ENCODE data around the gene RTP5.
"Not testable (repeated sequence)": the region's sequence is repeated elsewhere in the genome, so short reads cannot be mapped to it uniquely, and the experiment has no call there.

RTP5 gene

DNA sequence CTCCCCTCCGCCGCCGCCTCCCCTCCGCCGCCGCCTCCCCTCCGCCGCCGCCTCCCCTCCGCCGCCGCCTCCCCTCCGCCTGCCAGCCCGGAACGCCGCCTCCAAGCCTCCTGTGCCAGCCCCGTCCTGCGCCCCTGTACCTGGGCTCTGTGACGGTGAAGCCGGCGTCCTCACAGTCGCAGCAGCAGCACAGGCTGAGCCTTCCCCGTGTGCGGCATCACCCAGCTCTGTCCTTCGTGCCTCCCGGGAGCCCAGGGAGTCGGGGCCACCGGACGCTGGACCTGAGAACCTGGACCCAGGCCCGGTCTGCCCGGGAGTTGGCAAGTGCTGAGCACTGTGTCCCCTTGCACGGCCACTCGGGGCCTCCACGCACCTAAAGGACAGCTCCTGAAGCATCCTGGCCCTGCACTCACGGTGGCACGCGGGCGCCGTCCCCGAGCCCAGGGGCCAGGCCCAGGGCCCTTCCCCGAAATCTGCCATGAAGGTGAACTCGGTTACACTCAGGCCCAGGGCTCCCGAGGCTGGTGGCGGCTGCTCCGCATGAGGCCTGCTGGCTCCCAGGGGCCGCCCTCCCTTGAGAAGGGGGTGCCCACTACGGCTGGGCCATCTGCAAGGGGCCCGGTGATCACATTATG lies 32.9 kb downstream of the RTP5 start:
- no peak for DNase-seq

- DNase-seq: no peak
Measured at GRCh38 chr2:241903121-241904010, 33.8 kb downstream of the RTP5 start.

DNA sequence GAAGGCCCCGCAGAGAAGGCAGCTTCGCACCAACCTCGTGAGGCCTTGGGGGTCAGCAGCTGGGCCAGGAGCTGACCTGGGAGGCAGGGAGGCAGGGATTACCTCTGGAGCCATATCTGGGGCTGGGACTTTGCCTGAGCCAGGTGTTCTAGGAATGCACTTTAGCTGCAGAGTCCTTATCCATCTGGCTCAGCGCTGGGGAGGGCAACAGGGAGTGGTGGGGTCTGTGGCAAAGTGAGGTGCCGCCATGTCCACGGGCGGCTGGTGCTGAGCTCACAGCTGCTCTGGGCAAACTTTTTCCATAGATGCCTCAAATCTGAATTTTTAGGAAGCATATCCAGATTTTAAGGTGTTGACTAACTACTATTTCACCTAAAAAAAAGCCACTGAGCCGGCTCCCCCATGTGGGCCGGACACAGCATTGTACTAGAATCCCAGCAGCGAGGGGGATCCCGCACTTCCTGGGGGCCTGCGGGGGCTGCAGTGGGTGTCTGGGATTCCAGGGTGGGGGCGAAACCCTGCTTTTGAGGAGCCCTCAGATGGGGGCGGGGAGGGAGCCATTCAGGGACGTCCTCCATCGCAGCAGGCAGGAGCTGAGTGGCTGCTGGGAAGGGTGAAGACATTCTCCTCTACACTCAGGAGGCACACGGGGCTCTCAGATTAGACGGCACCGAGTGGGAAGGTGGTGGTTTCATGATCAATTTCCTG lies 34.6 kb downstream of the RTP5 start:
- DNase-seq: no peak

DNA sequence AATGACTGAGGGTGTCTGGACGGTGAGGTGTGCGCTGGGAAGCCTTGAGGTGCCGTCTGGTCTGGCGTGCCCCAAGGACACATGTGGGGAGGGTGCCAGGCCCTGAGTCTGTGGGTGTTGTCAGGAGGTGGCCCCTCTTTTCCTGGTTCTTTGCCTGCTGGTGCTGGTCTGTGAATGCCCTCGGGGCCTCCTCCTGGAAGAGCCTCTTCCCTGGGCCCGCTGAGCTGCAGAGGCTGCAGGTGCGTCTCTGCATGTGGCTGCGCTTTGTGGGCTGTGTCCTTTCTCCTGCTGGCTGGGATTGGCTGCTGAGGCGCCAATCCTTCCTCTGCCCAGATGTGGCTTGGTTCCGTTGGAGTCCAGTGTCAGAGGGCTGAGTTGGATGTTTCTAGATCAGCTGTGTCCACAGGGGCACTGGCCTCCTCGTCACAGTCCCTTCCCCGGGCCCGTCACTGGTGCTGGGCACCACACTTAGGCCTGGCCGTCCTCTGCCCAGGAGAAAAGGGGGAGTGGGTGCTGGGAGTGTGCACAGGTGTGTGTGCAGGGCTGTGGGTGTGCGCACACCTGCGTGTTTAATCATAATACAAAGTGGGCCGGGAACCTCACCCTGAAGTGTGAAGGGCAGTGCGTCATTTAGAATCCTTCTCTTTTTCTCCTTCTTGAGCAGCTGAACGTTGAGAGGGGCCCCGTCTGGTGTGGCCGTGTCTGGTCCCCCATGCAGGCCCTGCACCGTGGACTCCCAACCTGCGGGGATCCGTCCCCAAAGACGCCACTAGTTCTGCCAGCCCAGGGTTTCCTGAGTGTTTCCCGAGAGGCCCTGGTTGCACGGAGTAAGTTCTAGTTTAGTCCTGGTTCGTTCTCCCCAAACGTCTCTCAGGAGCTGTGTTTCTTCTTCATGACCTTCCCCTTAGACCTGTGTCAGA lies 35.5 kb downstream of the RTP5 start:
- DNase-seq: no peak

DNA sequence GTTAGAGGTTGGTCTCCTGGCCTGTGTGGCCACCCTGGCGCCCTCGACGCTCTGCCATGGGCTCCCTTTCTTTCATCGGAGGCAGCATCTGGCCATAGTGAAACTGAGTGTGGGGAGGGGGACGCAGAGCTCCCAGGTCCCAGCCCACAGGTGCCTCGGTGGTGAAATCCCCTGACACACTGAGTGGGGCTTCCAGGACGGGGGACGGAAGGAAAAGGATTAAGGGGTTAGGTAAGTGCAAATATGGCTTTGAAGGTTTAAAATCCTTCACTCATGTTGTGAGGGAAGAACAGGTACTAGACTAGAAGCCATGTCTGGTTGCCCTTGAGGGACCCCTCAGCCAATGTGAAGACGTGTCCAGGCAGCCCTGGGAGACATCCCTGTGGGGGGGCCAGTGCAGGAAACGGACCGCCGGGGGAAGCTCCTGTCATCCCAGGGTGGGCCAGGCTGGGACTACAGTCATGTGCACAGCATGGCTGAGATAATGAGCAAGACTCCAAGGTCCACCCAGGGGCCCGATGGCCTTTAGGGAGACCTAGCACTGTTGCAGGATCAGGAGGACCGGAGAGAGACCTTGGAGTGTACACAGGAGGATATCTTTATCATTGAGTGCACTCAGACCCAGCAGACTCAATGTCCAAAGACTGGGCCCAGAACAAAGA lies 36.3 kb downstream of the RTP5 start:
- no peak for DNase-seq

DNA sequence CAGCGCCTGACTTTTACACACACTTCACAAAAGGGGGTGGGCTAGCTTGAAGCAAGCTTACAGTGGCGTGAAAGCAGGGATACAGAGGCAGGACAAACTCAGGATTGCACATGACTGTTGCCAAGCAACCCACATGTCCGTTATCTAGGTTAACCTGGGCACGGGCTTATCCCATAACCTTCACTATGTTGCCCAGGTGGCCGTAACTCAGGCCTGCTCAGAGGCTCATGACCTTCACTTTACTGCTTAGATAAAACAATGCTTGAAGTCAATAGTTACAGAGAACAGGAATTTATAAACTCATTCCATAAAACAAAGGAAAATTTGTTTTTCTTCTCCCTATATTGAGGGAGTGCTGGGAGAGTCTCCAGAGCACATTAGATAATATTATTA lies 36.8 kb downstream of the RTP5 start:
- DNase-seq: not testable (repeated sequence)

DNA sequence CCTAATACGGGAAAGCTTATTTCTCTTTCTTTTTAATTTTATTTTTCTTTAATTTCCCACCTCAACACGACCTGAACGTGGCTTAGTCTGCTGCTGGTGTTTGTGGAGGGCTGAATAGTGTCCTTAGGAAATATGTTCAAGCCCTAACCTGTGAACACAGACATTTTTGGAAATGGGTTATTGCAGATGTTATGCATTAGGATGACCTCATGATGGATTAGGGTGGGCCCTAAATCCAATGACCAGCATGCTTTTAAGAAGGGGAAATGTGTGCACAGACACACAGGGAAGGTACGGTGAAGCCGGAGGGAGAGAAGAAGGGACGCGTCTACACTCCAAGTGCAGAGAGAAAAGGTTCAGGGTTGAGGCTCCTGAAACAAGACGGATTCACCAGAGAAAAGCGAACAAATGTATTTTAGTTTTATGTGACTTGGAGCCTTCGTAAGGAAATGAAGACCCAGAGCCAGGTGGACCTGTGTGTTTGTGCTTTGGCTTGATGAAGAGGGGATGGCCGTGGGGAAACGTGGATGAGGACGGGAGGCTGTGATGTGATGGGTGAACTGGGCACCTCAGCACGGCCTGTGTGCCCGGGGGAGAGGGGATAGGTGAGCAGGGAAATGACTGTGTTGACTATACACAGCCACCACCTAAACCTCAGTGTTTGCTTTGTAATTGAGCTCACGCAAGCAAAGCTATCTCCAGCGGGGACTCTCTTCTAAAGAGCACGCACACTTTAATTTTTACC lies 37.5 kb downstream of the RTP5 start:
- no peak for DNase-seq

DNA sequence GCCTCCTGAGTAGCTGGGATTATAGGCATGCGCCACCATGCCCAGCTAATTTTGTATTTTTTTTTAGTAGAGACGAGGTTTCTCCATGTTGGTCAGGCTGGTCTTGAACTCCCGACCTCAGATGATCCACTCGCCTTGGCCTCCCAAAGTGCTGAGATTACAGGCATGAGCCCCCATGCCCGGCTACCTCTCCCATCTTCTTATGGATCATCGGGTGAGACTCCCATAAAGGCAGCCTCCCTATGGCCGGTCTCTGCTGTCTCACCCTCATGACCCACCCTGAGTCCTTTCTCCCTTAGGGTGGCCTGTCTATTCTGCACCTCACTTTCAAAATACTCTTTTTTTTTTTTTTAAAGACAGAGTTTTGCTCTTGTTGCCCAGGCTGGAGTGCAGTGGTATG lies 38.3 kb downstream of the RTP5 start:
- DNase-seq: not testable (repeated sequence)

- no peak for DNase-seq
Measured at GRCh38 chr2:241908686-241909420, 39.3 kb downstream of the RTP5 start.

GRCh38 chr2:241909769-241910168 lies 40.2 kb downstream of the RTP5 start:
- no peak for DNase-seq

GRCh38 chr2:241910604-241911520 lies 41.3 kb downstream of the RTP5 start:
- DNase-seq: no peak

DNA sequence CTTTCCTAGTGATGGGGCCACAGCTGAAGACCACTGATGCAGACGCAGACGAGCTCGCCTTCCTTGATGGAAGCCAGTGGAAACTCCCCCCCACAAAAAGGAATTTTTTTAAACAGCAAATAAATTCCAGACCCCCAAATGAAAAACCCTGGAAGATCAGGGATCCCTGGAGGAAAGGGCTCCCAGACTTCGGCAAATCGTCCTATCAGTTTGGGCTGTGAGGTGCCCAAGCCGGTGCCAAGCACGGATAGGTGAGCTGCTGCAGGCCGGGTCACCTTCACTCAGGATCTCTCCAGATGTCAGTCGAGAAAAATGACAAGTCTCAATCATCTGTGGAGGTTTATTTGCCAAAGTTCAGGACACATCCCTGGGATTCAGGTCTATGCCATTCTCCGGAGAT lies 42.0 kb downstream of the RTP5 start:
- no peak for DNase-seq

GRCh38 chr2:241912021-241912555 lies 42.6 kb downstream of the RTP5 start:
- no peak for DNase-seq

GRCh38 chr2:241913703-241914102 lies 44.2 kb downstream of the RTP5 start:
- no peak for DNase-seq

- DNase-seq: no peak
Measured at GRCh38 chr2:241914542-241914941, 45.0 kb downstream of the RTP5 start.

DNA sequence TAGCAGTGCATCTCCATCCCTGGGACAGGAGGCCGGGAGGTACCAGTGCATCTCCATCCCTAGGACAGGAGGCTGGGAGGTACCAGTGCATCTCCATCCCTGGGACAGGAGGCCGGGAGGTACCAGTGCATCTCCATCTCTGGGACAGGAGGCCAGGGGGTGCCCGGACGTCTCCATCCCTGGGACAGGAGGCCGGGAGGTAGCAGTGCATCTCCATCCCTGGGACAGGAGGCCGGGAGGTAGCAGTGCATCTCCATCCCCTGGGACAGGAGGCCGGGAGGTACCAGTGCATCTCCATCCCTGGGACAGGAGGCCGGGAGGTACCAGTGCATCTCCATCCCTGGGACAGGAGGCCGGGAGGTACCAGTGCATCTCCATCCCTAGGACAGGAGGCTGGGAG lies 52.1 kb downstream of the RTP5 start:
- DNase-seq: not testable (repeated sequence)

- DNase-seq: no peak
Measured at GRCh38 chr2:241922411-241922810, 52.9 kb downstream of the RTP5 start.

DNA sequence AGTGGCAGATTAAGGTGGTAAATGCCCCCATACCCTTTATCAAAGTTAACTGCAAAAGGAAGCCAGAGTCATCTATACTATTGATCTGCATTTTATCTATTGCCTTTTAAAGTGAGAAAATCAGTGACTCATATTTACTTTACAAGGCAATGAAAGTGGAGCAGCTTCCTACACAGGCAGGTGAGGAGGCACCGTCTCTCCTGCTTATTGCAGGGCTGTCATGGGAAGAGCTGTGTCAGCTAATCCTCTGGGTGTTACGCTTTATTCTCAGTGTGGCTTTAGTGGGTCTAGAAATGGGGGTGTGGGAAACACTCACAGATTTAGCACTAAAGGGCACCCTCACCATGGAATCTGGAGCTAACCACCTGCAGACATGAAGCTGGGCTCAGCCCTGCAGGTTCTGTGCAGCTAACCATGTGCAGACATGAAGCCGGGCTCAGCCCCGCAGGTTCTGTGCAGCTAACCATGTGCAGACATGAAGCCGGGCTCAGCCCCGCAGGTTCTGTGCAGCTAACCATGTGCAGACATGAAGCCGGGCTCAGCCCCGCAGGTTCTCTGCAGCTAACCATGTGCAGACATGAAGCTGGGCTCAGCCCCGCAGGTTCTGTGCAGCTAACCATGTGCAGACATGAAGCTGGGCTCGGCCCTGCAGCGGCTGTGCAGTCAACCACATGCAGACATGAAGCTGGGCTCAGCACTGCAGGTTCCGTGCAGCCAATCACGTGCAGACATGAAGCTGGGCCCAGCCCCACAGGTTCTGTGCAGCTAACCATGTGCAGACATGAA lies 53.5 kb downstream of the RTP5 start:
- not testable (repeated sequence) for DNase-seq

Data from activated T-cell treated with anti-CD3 and anti-CD28 coated beads, Interleukin-2, amount 50 U/mL, for 48 hours (primary cell).